ENCODE data around the gene LRRC43. TPM values are rescaled to one million over a fixed set of nuclear protein-coding genes. Genes with fewer than 3 reads are reported as not detected.

The LRRC43 gene
- total RNA-seq (2014; rRNA removed; shearing (Covaris generic)) (not detected in 2 replicates), polyA plus RNA-seq (2016; fragmentation: Nextera tagmentation; extraction: Ambion mirVana) (0.45 TPM in 1 of 2 replicates, not detected in the other)
- long read RNA-seq, partial matches to known transcripts = 0 of 1 reads
- long read RNA-seq, other reads (novel, unspliced or antisense) = 1 of 1 reads

GRCh38 chr12:122182887-122183587, at the start of gene LRRC43:
Gene LRRC43 (plus strand): TSS chr12:122183123. CDS start chr12:122183145, 22 bp downstream.
- peak; percentile 93 for ATAC-seq
- Histone ChIP-seq H3K4me3 (peak within 1 kb of the TSS; percentile 68), H3F3A (replicated peaks; ENCODE audit: low read depth) (no peaks in the 10 kb centered on the region), H4K20me1 (replicated peaks; ENCODE audit: insufficient read depth) (no peaks in the 10 kb centered on the region), H3K9me2 (ENCODE audit: insufficient read depth) (no peaks in the 10 kb centered on the region), H3K27ac (ENCODE audit: low read depth) (no peak within 1 kb of the TSS), H3K4me2 (peak within 1 kb of the TSS; percentile 83), H3K79me2 (replicated peaks; ENCODE audit: insufficient read depth) (no peaks in the 10 kb centered on the region), H3K27me3 (ENCODE audit: insufficient read depth) (peaks cover 16% of the 10 kb centered on the region), H3K36me3 (ENCODE audit: insufficient read depth) (no peaks in the 10 kb centered on the region), H2AFZ (peak within 1 kb of the TSS; percentile 99), H3K4me1 (ENCODE audit: insufficient read depth) (no peaks in the 10 kb centered on the region)
- peak within 1 kb of the TSS; percentile 81 for H3K4me3 Mint-ChIP-seq
- H3K9me3 Mint-ChIP-seq = no peaks in the 10 kb centered on the region
- H3K36me3 Mint-ChIP-seq (ENCODE audit: low read depth) = no peaks in the 10 kb centered on the region
- no peak within 1 kb of the TSS for H3K27ac Mint-ChIP-seq
- H3K4me1 Mint-ChIP-seq = peaks cover 6% of the 10 kb centered on the region; the same call in 2 of the 3 replicates
- peak; percentile 85 for DNase-seq (ENCODE audit: low spot score)
- H3K27me3 Mint-ChIP-seq (ENCODE audit: insufficient read depth, low read depth, poor library complexity) = peaks cover 24% of the 10 kb centered on the region
- TF ChIP-seq CTCF (conservative IDR thresholded peaks at IDR 0.05; ENCODE audit: low read depth in 2 of 2) (no peak), ZNF331 (CRISPR knock-in tag; IDR thresholded peaks at IDR 0.05; ENCODE audit: low read depth) (no peak), EZH2phosphoT487 (IDR thresholded peaks at IDR 0.05; ENCODE audit: unreplicated experiment) (no peak), ZNF114 (CRISPR knock-in tag; IDR thresholded peaks at IDR 0.05) (no peak), NANOG (IDR thresholded peaks at IDR 0.05; ENCODE audit: borderline replicate concordance) (no peak), CREB1 (CRISPR knock-in tag; IDR thresholded peaks at IDR 0.05; ENCODE audit: low read depth) (no peak), ZNF462 (CRISPR knock-in tag; IDR thresholded peaks at IDR 0.05) (no peak), EZH2 (IDR thresholded peaks at IDR 0.05; ENCODE audit: low read depth, unreplicated experiment) (no peak), JUNB (IDR thresholded peaks at IDR 0.05; ENCODE audit: unreplicated experiment) (no peak), ETS1 (IDR thresholded peaks at IDR 0.05) (no peak), REST (IDR thresholded peaks at IDR 0.05; ENCODE audit: unreplicated experiment) (no peak), POLR2AphosphoS5 (IDR thresholded peaks at IDR 0.05; ENCODE audit: low read depth) (no peak), STAT1 (IDR thresholded peaks at IDR 0.05; ENCODE audit: unreplicated experiment) (no peak)

Measured in GM23338 (cell line).